HL-60 (cell line): ENCODE data around the gene MORF4L2.

Experiments used
- POLR2AphosphoS5 ChIP-seq: IDR thresholded peaks from 2 replicates; pipeline ENCODE4 v1.6.1; 2012; ENCODE audit warnings: low read depth
- TF ChIP-seq, protein P1 (sequence below): IDR thresholded peaks from one replicate; pipeline ENCODE4 v1.5.1; 2011; ENCODE audit warnings: low read length, control low read depth, inconsistent platforms; ENCODE audit not compliant: insufficient read depth
- TF ChIP-seq, protein P2 (sequence below): IDR thresholded peaks from 2 replicates; pipeline ENCODE4 v1.6.1; 2012; ENCODE audit warnings: low read depth; ENCODE audit not compliant: insufficient replicate concordance

DNA sequence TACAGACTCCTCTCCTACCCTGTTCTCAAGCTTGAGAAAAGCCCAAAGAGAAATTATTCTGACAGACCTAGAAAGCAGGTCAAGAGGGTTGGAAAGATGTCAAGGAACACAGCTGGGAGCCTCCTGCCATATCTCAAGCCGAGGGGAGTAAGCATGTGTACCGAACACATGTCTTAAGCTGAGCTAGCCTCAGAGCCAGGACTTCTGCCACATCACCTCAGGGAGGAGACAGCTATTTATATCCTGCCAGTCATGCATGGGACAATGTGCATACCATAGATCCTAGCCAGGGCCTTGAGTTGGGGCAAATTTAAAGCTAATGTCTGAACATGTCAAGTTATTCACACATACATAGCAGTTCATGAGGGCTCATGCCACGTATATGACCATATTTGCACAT is 36.0 kb upstream of the MORF4L2 start:
- TF ChIP-seq, protein P1, sequence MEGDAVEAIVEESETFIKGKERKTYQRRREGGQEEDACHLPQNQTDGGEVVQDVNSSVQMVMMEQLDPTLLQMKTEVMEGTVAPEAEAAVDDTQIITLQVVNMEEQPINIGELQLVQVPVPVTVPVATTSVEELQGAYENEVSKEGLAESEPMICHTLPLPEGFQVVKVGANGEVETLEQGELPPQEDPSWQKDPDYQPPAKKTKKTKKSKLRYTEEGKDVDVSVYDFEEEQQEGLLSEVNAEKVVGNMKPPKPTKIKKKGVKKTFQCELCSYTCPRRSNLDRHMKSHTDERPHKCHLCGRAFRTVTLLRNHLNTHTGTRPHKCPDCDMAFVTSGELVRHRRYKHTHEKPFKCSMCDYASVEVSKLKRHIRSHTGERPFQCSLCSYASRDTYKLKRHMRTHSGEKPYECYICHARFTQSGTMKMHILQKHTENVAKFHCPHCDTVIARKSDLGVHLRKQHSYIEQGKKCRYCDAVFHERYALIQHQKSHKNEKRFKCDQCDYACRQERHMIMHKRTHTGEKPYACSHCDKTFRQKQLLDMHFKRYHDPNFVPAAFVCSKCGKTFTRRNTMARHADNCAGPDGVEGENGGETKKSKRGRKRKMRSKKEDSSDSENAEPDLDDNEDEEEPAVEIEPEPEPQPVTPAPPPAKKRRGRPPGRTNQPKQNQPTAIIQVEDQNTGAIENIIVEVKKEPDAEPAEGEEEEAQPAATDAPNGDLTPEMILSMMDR, result no peak
- TF ChIP-seq, protein P2, sequence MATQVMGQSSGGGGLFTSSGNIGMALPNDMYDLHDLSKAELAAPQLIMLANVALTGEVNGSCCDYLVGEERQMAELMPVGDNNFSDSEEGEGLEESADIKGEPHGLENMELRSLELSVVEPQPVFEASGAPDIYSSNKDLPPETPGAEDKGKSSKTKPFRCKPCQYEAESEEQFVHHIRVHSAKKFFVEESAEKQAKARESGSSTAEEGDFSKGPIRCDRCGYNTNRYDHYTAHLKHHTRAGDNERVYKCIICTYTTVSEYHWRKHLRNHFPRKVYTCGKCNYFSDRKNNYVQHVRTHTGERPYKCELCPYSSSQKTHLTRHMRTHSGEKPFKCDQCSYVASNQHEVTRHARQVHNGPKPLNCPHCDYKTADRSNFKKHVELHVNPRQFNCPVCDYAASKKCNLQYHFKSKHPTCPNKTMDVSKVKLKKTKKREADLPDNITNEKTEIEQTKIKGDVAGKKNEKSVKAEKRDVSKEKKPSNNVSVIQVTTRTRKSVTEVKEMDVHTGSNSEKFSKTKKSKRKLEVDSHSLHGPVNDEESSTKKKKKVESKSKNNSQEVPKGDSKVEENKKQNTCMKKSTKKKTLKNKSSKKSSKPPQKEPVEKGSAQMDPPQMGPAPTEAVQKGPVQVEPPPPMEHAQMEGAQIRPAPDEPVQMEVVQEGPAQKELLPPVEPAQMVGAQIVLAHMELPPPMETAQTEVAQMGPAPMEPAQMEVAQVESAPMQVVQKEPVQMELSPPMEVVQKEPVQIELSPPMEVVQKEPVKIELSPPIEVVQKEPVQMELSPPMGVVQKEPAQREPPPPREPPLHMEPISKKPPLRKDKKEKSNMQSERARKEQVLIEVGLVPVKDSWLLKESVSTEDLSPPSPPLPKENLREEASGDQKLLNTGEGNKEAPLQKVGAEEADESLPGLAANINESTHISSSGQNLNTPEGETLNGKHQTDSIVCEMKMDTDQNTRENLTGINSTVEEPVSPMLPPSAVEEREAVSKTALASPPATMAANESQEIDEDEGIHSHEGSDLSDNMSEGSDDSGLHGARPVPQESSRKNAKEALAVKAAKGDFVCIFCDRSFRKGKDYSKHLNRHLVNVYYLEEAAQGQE, result no peak
- no peak for TF ChIP-seq POLR2AphosphoS5
